Erythroblast (primary cell): Measurements from ENCODE around the gene BTN3A1.

Experiments used
- GATA1 ChIP-seq: IDR thresholded peaks from 2 replicates; pipeline ENCODE4 v1.6.1; 2011; ENCODE audit warnings: low read depth, mild to moderate bottlenecking, control low read depth, low read length, moderate library complexity
- POLR2A ChIP-seq: IDR thresholded peaks from 2 replicates; pipeline ENCODE4 v1.6.1; 2011; ENCODE audit warnings: mild to moderate bottlenecking, low read length

DNA sequence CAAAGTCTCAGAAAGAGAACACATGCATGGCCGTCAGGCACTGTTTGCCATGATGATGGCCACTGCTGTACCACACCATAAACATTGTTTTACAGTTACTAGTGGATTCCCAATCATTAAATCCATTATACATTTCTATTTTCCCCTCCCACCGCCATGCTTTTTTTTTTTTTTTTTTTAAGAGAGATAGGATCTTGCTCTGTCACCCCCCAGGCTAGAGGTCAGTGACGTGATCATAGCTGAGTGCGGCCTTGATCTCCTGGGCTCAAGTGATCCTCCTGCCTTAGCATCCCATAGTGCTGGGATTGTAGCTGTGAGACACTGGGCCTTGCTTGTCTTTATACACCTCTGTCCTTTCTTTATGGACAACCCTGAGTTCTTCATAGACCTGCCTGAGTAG, 33.9 kb downstream of the BTN3A1 start:
- TF ChIP-seq POLR2A (no peak), GATA1 (no peak)
